Stimulated activated CD8-positive, alpha-beta memory T cell treated with anti-CD3 and anti-CD28 coated beads, Interleukin-4, amount 100 ng/mL, for 48 hours (primary cell): ENCODE results near the gene EPAS1.

Experiments
- DNase-seq: peaks from one replicate; pipeline ENCODE4 v3.0.0-alpha.2; 2020

EPAS1 gene

DNA sequence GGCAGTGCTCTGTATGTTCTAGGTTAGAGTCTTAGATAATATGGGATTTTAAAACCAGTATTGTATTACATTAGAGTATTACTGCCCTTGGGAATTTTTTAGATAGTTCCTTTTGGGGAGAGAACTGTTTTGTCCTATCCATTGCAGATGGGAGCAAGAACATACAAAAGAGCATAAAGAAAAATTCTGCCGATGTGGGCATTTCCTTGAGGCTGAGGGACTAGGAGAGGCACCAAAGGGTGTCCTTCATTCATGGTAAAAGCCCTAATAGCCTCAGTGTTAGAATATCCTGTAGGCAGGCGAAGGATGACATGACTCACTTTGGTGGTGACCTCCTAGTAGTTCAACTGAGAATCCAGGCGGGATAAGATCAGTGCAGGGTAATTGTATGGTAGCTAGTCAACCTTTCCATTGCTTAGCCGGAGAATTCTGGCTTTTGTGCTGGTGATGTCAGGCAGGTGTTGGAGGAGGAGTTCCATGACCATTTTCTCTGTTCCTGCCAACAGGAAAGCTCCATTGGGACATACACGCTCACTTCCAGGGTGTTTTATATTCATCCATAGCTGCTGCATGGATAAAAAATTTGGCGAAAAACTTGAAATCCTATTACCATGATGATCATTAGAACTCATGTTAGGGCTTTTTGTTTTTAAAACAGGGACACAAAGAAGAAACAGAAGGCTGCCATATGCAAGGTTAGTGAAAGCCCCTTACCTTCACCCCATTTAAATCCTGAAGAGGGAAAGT is 28.1 kb downstream of the EPAS1 start:
- DNase-seq: no peak

DNA sequence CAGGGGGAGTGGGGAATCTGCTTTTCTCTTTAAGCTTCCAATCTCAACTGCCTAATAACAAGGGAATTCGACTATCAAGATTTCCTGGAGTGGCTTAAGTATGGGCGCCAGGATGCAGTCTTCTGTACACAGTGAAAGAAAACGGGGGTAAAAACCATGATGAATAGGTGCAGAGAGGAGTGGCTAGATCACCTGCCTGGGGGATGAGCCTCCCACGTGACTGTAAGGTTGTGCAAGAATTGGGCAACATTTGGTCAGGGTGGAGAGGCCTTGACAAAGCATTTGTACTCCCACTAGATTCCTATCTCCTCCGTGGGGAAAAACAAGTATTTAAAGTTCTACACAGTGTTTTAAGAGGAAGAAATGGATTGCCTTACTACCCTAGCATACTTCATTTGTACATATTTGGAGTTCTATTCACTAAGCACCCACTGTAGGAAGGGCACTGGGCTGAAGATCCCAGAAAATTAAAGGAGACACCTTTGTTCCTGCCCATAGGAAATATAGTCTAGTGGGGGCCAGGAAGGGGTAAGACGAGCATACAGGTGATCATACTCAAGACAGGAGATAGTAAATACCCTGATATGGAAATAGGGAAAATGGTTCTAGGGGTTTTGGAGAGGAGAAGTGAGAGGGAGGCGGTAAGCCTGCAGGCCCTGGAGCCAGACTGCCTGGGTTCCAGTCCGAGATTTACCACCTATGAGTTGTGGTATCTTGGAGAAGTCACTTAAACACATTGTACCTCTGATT is 29.2 kb downstream of the EPAS1 start:
- DNase-seq: no peak

DNA sequence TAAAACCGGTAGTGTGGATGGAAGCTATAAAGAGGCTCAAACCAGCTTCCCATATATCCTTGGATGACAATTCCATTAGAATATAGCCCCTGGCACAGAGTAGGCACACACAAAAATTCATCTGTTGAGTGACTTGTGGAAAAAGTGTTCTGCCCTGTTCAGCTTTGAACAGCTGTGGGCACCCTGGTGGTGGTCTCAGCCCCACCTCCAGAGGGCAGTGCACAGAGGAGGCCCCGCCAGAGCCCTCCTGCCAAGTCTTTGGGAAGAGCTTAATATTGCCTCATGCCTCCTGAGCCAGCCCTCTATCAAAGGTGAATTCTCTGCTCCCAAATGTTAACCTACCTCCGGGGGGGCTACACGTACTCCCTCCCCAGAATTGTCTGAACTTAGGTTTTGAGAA is 30.4 kb downstream of the EPAS1 start:
- DNase-seq: no peak

DNA sequence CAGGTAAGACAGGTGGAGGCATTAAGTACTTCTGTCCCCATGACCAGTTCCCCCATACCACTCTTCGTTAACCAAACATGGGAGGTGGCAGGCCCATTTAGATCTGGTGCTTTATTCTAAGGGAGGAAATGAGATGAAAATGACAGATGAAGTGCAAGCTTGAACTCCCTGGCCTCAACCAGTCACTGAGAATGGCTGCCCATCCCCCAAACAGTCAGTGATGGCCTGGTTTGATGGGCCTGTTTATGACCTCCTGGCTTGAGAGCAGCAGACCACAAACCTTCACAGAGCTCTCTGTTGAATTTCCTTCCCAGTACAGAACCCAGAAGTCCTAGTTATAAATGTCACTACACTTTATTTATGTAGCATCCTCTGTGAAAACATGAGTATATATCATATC is 31.1 kb downstream of the EPAS1 start:
- no peak for DNase-seq

DNA sequence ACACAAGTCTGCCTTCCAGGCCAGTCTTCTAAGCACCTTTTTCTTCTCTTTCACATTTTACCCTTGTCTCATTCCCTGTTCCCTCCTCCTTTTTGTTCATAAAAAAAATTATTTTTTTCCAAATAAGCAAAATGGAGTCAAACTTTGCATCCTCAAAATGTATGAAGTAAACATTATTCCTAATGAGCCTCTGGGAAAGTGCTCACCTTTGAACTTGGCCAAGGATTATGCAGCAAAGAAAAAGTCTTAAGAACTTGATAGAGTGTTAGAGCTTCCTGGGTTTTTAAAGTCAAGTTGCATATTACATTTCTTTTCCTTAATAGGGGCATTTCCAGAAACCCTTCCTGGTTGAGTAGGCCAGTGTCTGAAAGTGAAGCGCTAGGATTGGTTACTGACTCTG is 31.6 kb downstream of the EPAS1 start:
- DNase-seq: no peak

DNA sequence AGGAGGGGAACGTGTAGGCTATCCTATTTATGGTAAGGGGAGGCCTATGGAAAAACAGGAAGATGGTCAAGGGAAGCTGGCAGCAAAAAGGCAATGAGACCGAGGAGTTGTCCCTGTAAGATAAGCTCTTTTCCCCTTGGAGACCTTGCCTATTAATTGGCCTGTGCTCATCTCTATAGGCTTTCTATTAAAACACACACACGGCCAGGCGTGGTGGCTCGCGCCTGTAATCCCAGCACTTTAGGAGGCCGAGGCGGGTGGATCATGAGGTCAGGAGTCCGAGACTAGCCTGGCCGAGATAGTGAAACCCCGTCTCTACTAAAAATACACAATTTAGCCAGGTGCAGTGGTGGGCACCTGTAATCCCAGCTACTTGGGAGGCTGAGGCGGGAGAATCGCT is 32.1 kb downstream of the EPAS1 start:
- no peak for DNase-seq

DNA sequence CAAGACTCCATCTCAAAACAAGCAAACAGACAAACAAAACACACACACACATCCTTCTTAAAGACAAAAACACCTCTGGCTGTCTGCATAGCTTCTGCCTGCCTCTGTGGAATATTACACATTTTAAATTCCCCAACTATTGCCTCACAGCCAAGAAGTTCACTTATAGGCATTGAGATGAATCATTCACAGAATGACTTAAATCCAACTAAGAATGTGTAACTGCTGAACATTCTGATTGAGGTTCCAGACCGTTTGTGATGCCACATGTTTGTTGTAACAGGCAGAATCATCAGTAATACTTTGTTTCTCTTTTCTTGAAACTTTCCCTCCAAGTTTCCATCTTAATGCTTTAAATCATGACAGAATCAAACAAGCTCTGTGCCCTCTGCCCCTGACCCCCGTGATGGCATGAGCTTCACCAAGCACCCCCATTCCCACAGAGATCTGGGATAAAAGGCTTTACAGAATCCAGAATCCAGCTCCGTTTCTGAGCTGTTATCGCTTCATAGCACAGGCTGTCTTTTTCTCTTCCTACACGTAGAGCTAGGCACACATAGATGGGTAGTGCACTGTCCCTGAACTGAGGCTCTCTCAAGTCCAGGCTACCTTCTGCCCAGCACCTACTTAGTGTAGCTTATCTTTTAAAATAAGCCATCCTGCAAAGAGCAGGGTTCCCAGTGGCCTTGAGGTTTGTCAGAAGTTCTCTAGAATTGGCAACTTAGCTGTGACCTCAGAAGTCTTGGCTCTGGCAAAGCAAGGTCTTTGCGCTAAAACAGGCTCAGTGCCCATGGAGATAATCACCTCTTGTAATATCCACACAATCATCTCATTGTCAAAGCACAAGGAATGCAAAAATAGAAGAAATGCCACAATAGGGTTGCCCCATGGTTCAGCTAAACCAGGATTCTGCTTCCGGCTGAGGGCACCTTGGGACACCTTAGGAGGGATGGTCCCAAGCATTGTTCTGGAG is 32.9 kb downstream of the EPAS1 start:
- no peak for DNase-seq

DNA sequence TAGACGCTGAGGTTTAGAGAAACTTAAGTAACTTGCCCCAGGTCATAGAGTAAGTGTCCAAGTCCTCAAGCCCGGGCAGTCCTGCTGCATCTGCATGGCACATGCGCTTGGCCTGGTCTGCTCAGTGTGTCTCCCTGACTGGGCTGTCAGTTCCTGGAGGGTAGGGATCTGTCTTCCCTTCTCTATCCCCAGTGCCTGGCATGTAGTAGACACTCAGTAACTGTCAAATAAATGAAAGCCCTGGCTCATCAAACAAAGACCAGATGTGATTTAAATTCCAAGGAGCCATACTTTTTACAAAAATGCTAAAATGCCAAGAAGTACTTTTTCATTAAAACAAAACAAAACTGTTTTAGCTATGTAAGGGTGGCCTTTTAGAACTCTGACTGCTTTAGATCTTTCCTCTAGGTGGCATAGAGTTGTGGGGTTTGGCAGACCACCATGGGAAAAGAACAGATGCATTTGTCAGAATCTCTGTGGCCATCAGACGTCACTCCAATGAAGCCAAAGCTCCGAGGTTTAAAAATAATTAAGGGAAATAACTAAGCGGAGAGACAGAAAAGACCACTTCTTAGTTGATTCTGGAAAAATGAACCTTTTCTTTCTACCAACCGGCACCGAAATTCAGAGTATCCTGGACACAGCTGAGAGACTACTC is 34.0 kb downstream of the EPAS1 start:
- DNase-seq: no peak

DNA sequence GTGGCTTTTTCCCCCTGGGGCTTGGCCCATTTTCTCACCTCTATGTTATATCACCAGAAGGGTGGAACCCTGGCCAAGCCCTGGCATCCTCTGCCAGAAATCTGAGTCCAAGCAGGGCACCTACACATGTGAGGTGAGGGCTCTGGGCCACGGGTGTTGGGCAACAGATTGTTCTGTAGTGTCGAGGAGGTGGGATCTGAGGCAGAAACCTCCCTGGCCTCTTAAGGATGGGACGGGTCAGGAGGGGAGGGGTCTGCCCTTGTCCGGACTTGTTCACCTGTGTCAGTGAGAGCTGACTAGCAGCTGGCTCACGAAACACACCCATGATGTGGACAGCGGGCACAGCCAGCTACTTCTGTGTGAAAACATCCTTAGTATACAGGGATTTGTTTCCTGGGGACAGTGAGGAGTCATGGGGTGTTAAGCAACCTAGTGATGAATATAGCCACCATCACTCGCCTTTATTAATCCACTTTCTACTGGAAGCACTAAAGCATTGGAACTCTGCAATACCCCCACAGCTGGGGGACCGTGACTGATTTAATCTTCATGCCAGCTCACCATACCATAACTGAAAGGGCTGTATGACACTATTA is 35.6 kb downstream of the EPAS1 start:
- no peak for DNase-seq

DNA sequence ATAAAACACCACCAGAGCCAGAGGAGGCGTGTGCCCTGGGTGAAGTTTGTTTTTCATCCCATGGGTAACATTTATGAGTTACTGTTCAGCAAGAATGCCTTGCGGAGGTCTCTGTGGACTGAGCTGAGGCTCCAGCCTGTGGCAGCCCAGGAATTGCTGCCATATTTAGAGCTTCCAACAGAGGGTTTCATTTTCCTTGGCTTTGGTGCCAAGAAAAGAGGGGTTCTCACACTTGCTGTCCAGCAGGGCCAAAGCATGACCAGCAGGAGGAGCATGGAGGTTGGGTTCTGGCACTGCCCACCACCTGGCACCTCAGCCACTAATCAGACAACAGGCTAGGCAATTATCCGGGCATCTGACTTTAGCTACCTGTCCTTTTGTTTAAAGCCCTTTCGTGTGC is 36.7 kb downstream of the EPAS1 start:
- no peak for DNase-seq

DNA sequence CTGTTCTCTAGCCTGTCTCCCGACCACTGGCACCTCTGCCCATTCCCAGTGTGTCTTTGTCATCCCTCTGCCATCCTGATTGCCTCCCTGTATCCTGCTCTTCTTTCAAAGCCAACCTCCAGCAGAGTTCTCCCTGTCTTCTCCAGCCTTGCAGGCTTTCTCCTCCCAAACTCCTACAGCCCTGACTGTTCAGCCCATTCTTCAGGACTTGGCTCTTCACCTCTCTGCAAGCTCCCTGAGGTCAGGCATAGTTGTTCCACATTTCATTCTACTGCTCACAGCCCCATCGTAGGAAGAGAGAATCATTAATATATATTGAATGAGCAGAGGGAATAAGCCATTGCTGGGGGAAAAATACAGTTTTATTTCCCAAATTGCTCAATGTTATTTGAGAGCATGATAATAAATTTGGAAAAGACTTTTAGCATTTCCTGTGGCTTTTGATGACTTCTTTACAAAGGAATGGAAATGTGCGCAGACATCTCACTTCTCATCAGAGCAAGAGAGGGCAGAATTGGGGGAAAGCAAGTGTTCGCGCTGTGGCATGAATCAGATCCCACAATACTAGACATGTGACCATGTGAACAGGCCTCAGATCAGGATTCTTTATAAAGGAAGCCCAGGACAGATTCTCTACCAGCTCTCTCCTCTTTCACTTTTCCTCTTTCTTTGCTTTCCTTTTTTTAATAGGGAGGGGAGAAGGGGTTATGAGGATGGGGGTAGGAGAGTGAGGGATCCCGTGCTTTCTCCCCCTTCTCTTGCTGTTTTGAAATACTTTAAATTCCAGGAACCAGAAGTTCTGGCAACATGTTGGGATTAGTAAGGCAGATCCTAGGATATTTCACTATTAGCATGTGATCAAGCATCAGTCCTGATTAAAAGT is 37.4 kb downstream of the EPAS1 start:
- DNase-seq: no peak

DNA sequence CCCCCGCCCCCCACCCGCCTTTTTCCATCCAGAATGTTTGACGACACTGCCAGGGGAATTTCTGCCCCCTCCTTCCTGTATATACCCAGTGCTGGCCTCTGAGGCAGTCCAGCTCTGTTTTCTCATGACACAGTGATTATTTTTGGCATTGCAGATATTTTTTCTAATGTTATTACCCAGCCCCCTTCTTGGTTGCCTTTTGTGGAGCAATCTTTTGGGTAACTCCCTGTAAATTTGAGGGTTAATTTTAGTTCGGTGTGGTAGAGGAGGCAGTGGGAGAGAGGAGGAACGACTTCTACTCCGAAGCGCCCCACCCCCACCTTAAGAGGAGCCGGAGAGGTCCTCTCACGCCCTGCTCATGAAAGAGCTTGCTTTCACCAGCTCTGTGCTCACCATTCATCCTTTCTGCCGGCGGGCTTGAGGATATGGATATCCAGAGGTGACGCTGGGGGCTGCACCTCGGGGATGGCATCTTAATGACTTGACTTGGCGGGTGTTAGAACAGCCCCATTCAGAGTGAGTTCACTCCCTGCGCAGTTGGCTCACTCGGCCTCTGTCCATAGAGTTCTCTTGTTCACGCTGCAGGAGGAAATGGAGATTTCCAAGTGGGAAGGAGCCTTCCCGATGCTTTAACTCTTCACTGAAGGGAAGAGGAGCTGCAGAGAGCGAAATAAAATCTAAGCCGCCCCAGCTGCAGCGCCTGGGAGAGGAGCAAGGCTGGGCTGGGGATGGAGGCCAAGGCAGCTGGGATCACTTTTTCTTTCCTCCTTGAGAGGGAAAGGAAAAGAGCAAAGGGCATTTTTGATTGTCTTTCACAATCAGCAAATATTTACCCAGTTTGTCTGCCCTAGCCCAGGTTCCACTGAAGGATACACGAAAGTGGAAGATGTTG is 38.4 kb downstream of the EPAS1 start:
- DNase-seq: no peak

DNA sequence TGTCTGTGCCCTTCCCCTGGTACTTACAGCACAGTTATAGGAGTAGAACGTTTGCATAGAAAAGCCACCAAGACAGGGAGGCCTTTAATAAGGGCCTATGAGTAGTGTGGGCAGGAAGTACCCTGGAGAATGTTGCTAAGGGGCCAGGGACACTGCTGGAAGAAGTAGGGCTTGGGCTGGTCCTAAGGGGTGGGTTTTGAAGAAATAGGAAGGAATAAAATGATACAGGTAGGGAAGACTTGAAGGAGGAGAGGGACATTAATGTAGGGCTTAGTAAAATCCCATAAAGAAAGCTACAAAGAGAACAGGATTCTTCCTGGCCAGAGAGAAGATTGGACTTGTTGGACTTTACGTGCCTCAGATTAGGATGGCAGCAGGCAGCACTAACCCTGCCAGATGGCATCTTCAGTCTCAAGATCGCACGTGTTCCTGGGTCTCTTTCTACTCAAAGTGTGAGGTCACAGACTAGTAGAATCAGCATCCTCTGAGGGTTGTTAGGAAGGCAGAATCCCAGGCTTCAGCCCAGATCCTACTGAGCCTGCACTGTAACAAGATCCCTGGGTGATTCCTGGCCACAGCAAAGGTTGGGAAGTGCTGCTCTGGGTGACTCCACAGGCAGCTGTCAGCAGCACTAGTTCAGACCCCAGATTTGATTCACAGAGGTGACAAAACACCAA is 39.2 kb downstream of the EPAS1 start:
- no peak for DNase-seq

DNA sequence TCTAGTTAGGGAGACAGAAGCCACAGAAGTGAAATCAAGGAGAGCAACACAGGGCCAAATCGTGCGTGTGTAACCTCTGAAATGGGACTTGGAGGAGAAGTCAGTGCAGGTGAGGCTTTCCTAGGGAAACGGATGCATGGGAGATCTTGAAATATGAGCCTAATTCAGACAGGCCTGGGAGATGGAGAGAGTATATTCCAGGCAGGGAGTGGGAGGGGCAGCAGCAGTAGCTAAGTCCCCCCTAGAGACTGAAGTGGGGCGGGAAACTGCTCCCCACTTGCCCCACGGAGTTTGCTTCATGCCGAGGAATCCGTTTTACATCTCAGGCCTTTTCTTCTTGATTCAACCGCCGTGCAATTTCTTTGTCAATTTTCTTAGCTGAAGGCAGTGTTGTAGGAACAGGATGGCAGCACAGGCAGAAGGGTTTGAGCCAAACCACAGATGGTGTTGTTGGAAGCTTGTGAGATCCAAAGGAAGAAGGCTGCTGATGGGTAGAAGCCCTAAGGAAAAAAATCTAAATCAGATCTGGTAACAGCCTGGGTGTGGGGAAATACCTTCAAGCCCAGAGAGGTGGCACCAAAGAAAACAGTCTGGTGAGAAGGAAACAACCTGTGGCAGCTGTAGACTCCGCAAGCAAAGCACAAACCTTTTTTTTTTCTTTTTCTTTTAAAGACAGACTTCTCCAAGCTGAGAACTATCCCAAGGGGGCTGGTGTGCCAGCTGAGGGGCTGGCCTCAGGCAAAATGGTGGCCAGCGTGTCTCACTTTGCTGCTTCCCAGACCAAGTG is 40.2 kb downstream of the EPAS1 start:
- no peak for DNase-seq

DNA sequence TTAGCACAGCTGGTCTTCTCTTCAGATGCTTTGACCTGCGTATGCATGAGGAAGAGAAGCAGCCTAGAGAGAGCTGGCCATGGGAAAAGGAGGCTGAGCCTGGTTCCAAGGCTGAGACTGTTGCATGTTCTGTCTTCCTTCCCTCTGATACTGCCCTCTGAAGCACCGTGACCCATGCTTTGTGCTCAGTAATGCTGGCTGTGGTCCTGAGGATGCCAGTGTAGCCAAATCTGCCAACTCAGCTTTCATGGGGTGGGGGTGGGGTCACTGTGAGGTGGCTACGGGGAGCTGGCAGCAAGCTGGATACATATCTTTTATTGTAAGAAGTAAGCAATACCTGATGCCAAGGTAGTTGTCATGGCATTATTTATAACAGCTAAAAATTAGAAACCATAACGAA is 41.5 kb downstream of the EPAS1 start:
- DNase-seq: no peak

DNA sequence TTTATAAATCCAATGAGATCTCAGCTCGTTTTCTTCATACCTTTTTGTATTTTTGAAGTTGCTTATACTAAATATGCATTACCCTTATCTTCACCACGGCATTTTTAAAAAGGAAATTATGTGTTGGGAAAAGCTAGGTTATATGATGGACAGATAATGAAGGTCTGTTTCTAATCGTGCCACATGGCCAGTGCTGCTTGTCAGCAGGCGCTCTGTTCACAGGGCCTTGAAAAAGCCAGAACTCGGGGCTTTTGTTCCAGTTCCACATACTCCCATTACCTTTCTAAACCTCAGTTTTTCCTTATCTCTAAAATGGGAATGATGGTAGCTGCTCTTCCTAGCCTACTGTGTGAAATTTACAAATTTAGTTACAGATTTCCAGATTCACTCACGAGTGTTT is 42.0 kb downstream of the EPAS1 start:
- no peak for DNase-seq

DNA sequence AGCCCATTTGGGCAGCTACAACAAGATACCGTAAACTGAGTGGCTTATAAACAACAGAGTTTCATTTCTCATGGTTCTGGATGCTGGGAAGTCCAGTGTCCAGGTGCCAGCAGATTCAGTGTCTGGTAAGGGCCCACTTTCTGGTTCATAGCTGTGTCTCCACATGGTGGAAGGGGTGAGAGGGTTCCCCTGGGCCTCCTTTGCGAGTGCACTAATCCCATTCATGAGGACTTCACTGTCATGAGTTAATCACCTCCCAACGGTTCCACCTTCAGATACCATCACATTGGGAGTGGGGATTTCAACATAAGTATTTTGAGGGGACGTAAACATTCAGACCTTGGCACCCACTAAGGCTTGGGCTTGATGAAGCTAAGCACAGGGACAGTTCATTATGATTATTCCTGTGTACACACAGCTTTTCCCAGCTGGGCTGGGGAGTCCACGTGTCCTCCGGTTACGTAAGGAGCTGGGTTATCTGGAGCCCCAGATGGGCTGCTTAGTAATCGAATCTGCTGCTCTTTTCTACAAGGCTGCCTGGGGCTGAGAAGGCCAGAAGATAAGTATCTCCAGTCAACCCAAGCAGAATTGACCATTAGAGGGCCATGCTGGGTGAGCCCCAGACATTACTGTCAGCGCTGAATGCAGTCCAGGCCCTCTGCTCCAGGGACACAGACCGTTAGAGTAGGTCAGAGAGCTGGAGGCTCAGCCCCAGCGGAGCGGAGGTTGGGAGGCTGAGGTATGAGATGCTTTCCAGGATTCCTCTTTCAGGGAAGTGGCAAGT is 42.7 kb downstream of the EPAS1 start:
- DNase-seq: no peak
